Measurements from ENCODE around the gene GRHL3. TPM values are rescaled to one million over a fixed set of nuclear protein-coding genes. Genes with fewer than 3 reads are reported as not detected.

Gene GRHL3
- total and polyA plus RNA-seq, 2 experiments from 2014 or later, result not detected

- Histone ChIP-seq H4K20me1 (ENCODE audit: insufficient read depth) (no peaks in the 10 kb centered on the region), H3K4me2 (ENCODE audit: unreplicated experiment) (no peak overlapping the region), H3K27me3 (replicated peaks; ENCODE audit: insufficient read depth) (0 out of 2 replicates have a peak, but pooled peaks cover 3% of the 10 kb centered on the region), H3F3A (ENCODE audit: insufficient read depth) (peaks cover 16% of the 10 kb centered on the region), H2AFZ (no peak overlapping the region), H3K36me3 (ENCODE audit: low read depth) (no peaks in the 10 kb centered on the region), H3K27ac (no peak overlapping the region), H3K4me3 (no peak overlapping the region), H3K79me2 (ENCODE audit: insufficient read depth) (no peaks in the 10 kb centered on the region), H3K9me3 (ENCODE audit: low read depth) (no peaks in the 10 kb centered on the region), H3K9ac (no peak overlapping the region), H3K9me2 (ENCODE audit: insufficient read depth) (no peaks in the 10 kb centered on the region), H3K4me1 (ENCODE audit: insufficient read depth) (peaks cover 24% of the 10 kb centered on the region)
- WGBS, 2 experiments (ENCODE audit: low coverage in 1 of 2, low lambda C conversion rate in 2 of 2, missing lambda C conversion rate in 2 of 2), result 65 to 87% methylated on average over 2 of the region's 2 CpGs
- no peak for TF ChIP-seq EZH2 (IDR thresholded peaks at IDR 0.05; ENCODE audit: insufficient read depth, poor library complexity, severe bottlenecking)
- no peak for TF ChIP-seq EZH2phosphoT487 (IDR thresholded peaks at IDR 0.05; ENCODE audit: insufficient read depth, low read depth)
- DNase-seq, result no peak
- in situ Hi-C loops (cut with MboI), result no loop called here
Observed at GRCh38 chr1:24281591-24281990, 37.6 kb upstream of the GRHL3 start.

- Histone ChIP-seq H4K20me1 (ENCODE audit: insufficient read depth) (no peaks in the 10 kb centered on the region), H3K36me3 (ENCODE audit: low read depth) (no peaks in the 10 kb centered on the region), H3K4me2 (ENCODE audit: unreplicated experiment) (no peak overlapping the region), H3K9me2 (ENCODE audit: insufficient read depth) (no peaks in the 10 kb centered on the region), H2AFZ (no peak overlapping the region), H3F3A (ENCODE audit: insufficient read depth) (peaks cover 9% of the 10 kb centered on the region), H3K27me3 (replicated peaks; ENCODE audit: insufficient read depth) (0 out of 2 replicates have a peak, but pooled peaks cover 3% of the 10 kb centered on the region), H3K79me2 (ENCODE audit: insufficient read depth) (no peaks in the 10 kb centered on the region), H3K27ac (no peak overlapping the region), H3K4me1 (ENCODE audit: insufficient read depth) (peaks cover 16% of the 10 kb centered on the region; the same call in 1 of the 2 replicates), H3K4me3 (no peak overlapping the region), H3K9me3 (ENCODE audit: low read depth) (no peaks in the 10 kb centered on the region), H3K9ac (no peak overlapping the region)
- WGBS, 2 experiments (ENCODE audit: low coverage in 1 of 2, low lambda C conversion rate in 2 of 2, missing lambda C conversion rate in 2 of 2), result 48 to 51% methylated on average over 1 of the region's 1 CpG
- no peak for DNase-seq
- TF ChIP-seq EZH2 (IDR thresholded peaks at IDR 0.05; ENCODE audit: insufficient read depth, poor library complexity, severe bottlenecking) (no peak), EZH2phosphoT487 (IDR thresholded peaks at IDR 0.05; ENCODE audit: insufficient read depth, low read depth) (no peak)
- in situ Hi-C loops (cut with MboI), result no loop called here
Observed at GRCh38 chr1:24282491-24282890, 36.7 kb upstream of the GRHL3 start.

- H3K27me3 ChIP-seq (replicated peaks; ENCODE audit: insufficient read depth), result 0 out of 2 replicates have a peak, but pooled peaks cover 3% of the 10 kb centered on the region
- H3K4me2 ChIP-seq (ENCODE audit: unreplicated experiment), result no peak overlapping the region
Observed at GRCh38 chr1:24283326-24284155, 35.6 kb upstream of the GRHL3 start.

GRCh38 chr1:24284156-24284471 lies 35.0 kb upstream of the GRHL3 start:
- WGBS, 2 experiments (ENCODE audit: low coverage in 1 of 2, low lambda C conversion rate in 2 of 2, missing lambda C conversion rate in 2 of 2), result 73 to 77% methylated on average over 8 of the region's 8 CpGs
- H2AFZ ChIP-seq, result no peak overlapping the region
- peaks cover 11% of the 10 kb centered on the region; the same call in 1 of the 2 replicates for H3K4me1 ChIP-seq (ENCODE audit: insufficient read depth)
- in situ Hi-C loops (cut with MboI), result no loop called here
- DNase-seq, result no peak
- no peaks in the 10 kb centered on the region for H4K20me1 ChIP-seq (ENCODE audit: insufficient read depth)
- H3F3A ChIP-seq (ENCODE audit: insufficient read depth), result peaks cover 9% of the 10 kb centered on the region; the same call in 1 of the 2 replicates
- H3K9ac ChIP-seq, result no peak overlapping the region
- H3K27ac ChIP-seq, result no peak overlapping the region
- no peaks in the 10 kb centered on the region for H3K9me2 ChIP-seq (ENCODE audit: insufficient read depth)
- H3K79me2 ChIP-seq (ENCODE audit: insufficient read depth), result no peaks in the 10 kb centered on the region
- H3K9me3 ChIP-seq (ENCODE audit: low read depth), result no peaks in the 10 kb centered on the region
- H3K36me3 ChIP-seq (ENCODE audit: low read depth), result no peaks in the 10 kb centered on the region
- H3K27me3 ChIP-seq (replicated peaks; ENCODE audit: insufficient read depth), result 0 out of 2 replicates have a peak, but pooled peaks cover 3% of the 10 kb centered on the region
- no peak overlapping the region for H3K4me3 ChIP-seq
- no peak overlapping the region for H3K4me2 ChIP-seq (ENCODE audit: unreplicated experiment)
- no peak for TF ChIP-seq EZH2phosphoT487 (IDR thresholded peaks at IDR 0.05; ENCODE audit: insufficient read depth, low read depth)
- TF ChIP-seq EZH2 (IDR thresholded peaks at IDR 0.05; ENCODE audit: insufficient read depth, poor library complexity, severe bottlenecking), result no peak

More at GRCh38 chr1:24283326-24284155, 35.6 kb upstream of the GRHL3 start:
- H3K4me1 ChIP-seq (ENCODE audit: insufficient read depth), result peaks cover 11% of the 10 kb centered on the region; the same call in 1 of the 2 replicates
- H3K9me2 ChIP-seq (ENCODE audit: insufficient read depth), result no peaks in the 10 kb centered on the region
- H3K9me3 ChIP-seq (ENCODE audit: low read depth), result no peaks in the 10 kb centered on the region
- TF ChIP-seq EZH2phosphoT487 (IDR thresholded peaks at IDR 0.05; ENCODE audit: insufficient read depth, low read depth) (no peak), EZH2 (IDR thresholded peaks at IDR 0.05; ENCODE audit: insufficient read depth, poor library complexity, severe bottlenecking) (no peak)
- no peaks in the 10 kb centered on the region for H3K36me3 ChIP-seq (ENCODE audit: low read depth)
- WGBS, 2 experiments (ENCODE audit: low coverage in 1 of 2, low lambda C conversion rate in 2 of 2, missing lambda C conversion rate in 2 of 2), result 46 to 50% methylated on average over 10 of the region's 10 CpGs
- no peaks in the 10 kb centered on the region for H4K20me1 ChIP-seq (ENCODE audit: insufficient read depth)
- no peak overlapping the region for H3K27ac ChIP-seq
- H3K79me2 ChIP-seq (ENCODE audit: insufficient read depth), result no peaks in the 10 kb centered on the region
- H3K9ac ChIP-seq, result no peak overlapping the region
- peak; percentile 82 for DNase-seq
- peaks cover 9% of the 10 kb centered on the region; the same call in 1 of the 2 replicates for H3F3A ChIP-seq (ENCODE audit: insufficient read depth)
- no peak overlapping the region for H3K4me3 ChIP-seq
- H2AFZ ChIP-seq, result no peak overlapping the region
- in situ Hi-C loops (cut with MboI), result no loop called here
